Endothelial cell of umbilical vein (primary cell): Measurements from ENCODE around the gene SMIM20. TPM values are rescaled to one million over a fixed set of nuclear protein-coding genes. Genes with fewer than 3 reads are reported as not detected.

Experiments used
- BruUV-seq: library from RNA; stranded (reverse); fragments of 400-500 nt; replicated peaks from 2 replicates; lab custom pipeline; 2021; lab: Mats Ljungman, UMichigan
- CTCF ChIA-PET: fragments of 300-600, 350-600 bp; sonication (Branson Sonifier 250); formaldehyde crosslinking; loops from one replicate; lab custom pipeline; 2021; ENCODE audit warnings: antibody characterized with exemption, inconsistent platforms; lab: Charles Lee
- POLR2A ChIA-PET: fragments of 300-600, 350-600 bp; sonication (Branson Sonifier 250); formaldehyde crosslinking; loops from one replicate; lab custom pipeline; 2021; ENCODE audit warnings: antibody characterized with exemption, inconsistent platforms; lab: Charles Lee
- DNase-seq: peaks from one replicate; pipeline ENCODE4 v3.0.0-alpha.2; 2011; ENCODE audit warnings: low read depth, low spot score
- FAIRE-seq: peaks from 2 replicates; lab custom pipeline; 2011; peaks lifted over from hg19 to GRCh38; lab: Jason Lieb, UNC
- H2AFZ ChIP-seq: 2 replicates; pipeline ENCODE4 v1.6.0; 2012; ENCODE audit warnings: low read depth, low read length, control low read depth, inconsistent platforms
- H3K27ac ChIP-seq: 2 replicates; pipeline ENCODE4 v1.5.1; 2011; ENCODE audit warnings: low read depth, mild to moderate bottlenecking, control low read depth, low read length, moderate library complexity; ENCODE audit not compliant: insufficient read depth
- H3K27me3 ChIP-seq, 2 experiments: 2 replicates each; pipeline versions ENCODE4 v1.6.0 to v1.6.1; 2011; ENCODE audit warnings: low read length in 2 of 2, mixed read lengths in 1 of 2; ENCODE audit not compliant: control insufficient read depth in 2 of 2, insufficient read depth in 2 of 2
- H3K36me3 ChIP-seq, 2 experiments: 2 replicates in 1 of 2; 3 replicates in 1 of 2; pipeline ENCODE4 v1.5.1; 2011; ENCODE audit warnings: low read length in 2 of 2, mild to moderate bottlenecking in 1 of 2, moderate library complexity in 1 of 2; ENCODE audit not compliant: control insufficient read depth in 2 of 2, insufficient read depth in 2 of 2; ENCODE audit errors: extremely low read depth in 1 of 2
- H3K4me1 ChIP-seq: 3 replicates; pipeline ENCODE4 v1.5.1; 2011; ENCODE audit warnings: mild to moderate bottlenecking, low read length; ENCODE audit not compliant: control insufficient read depth, insufficient read depth; ENCODE audit errors: extremely low read depth
- H3K4me2 ChIP-seq: 2 replicates; pipeline ENCODE4 v1.6.1; 2011; ENCODE audit warnings: low read length, control low read depth, mixed read lengths; ENCODE audit not compliant: insufficient read depth
- H3K4me3 ChIP-seq, 3 experiments: fragments of 200-600 bp in 1 of 3; sonication (generic), shearing (Covaris generic) in 1 of 3; replicated peaks in 1 of 3; 2 replicates each; pipeline ENCODE4 v1.5.1; 2011 to 2016; ENCODE audit warnings: control low read depth in 3 of 3, low read length in 3 of 3, mild to moderate bottlenecking in 2 of 3, inconsistent platforms in 1 of 3, low read depth in 1 of 3, moderate library complexity in 1 of 3; ENCODE audit not compliant: insufficient read depth in 1 of 3
- H3K79me2 ChIP-seq: 2 replicates; pipeline ENCODE4 v1.6.0; 2012; ENCODE audit warnings: low read length, inconsistent platforms; ENCODE audit not compliant: control insufficient read depth, insufficient read depth
- H3K9ac ChIP-seq: replicated peaks from 2 replicates; pipeline ENCODE3; 2011; ENCODE audit warnings: low read length, control low read depth; ENCODE audit not compliant: insufficient read depth; ENCODE audit errors: extremely low read depth
- H3K9me1 ChIP-seq: replicated peaks from 3 replicates; pipeline ENCODE4 v1.6.0; 2011; ENCODE audit warnings: mild to moderate bottlenecking, low read length; ENCODE audit not compliant: control insufficient read depth, insufficient read depth; ENCODE audit errors: extremely low read depth
- H3K9me3 ChIP-seq: replicated peaks from 2 replicates; pipeline ENCODE4 v1.5.1; 2012; ENCODE audit warnings: low read length, inconsistent platforms; ENCODE audit not compliant: control insufficient read depth, insufficient read depth
- H4K20me1 ChIP-seq: replicated peaks from 2 replicates; pipeline ENCODE3; 2011; ENCODE audit warnings: mild to moderate bottlenecking, low read length; ENCODE audit not compliant: control insufficient read depth, insufficient read depth; ENCODE audit errors: extremely low read depth
- EZH2 ChIP-seq: IDR thresholded peaks from 2 replicates; pipeline ENCODE4 v1.6.1; 2012; ENCODE audit warnings: borderline replicate concordance, low read depth, mild to moderate bottlenecking, moderate library complexity, low read length, inconsistent platforms; ENCODE audit not compliant: severe bottlenecking
- FOS ChIP-seq: IDR thresholded peaks from 2 replicates; pipeline ENCODE4 v1.6.1; 2011; ENCODE audit warnings: mild to moderate bottlenecking, low read length, moderate library complexity, borderline replicate concordance; ENCODE audit not compliant: insufficient read depth
- GATA2 ChIP-seq: IDR thresholded peaks from 2 replicates; pipeline ENCODE4 v1.7.0; 2011; ENCODE audit warnings: low read depth, mild to moderate bottlenecking, moderate library complexity, mixed read lengths, low read length; ENCODE audit not compliant: insufficient read length, insufficient read depth
- JUN ChIP-seq: IDR thresholded peaks from 2 replicates; pipeline ENCODE4 v1.6.1; 2011; ENCODE audit warnings: borderline replicate concordance, low read depth; ENCODE audit not compliant: insufficient read length, insufficient read depth
- MYC ChIP-seq: IDR thresholded peaks from one replicate; pipeline ENCODE4 v1.6.1; 2011; ENCODE audit warnings: mild to moderate bottlenecking, low read depth, low read length
- POLR2A ChIP-seq: IDR thresholded peaks from 2 replicates; pipeline ENCODE4 v1.6.1; 2012; ENCODE audit warnings: low read depth, mild to moderate bottlenecking, control low read depth, low read length
- POLR2AphosphoS5 ChIP-seq: IDR thresholded peaks from 2 replicates; pipeline ENCODE4 v1.6.1; 2012; ENCODE audit warnings: low read depth, mild to moderate bottlenecking, control low read depth, low read length, moderate library complexity; ENCODE audit not compliant: insufficient read depth
- dilution Hi-C: fragments of 300-500 bp; cut with MboI; formaldehyde crosslinking; loops from one replicate; pipeline ENCODE4 v1.15.0; 2019; ENCODE audit warnings: low sequenced_read_pairs; ENCODE audit not compliant: extremely low pct_ligation_motif_present
- intact Hi-C: fragments of 100-400 bp; cut with micrococcal nuclease; formaldehyde crosslinking; loops from one replicate; pipeline ENCODE4 v1.10.0; 2022
- polyA plus RNA-seq, 4 experiments: library from polyadenylated mRNA; depleted of rRNA in 3 of 4; stranded (reverse) in 3 of 4; unstranded in 1 of 4; fragments of >200 nt; gene quantifications; 2 replicates each; pipeline versions ENCODE4 v1.2.1 to v1.2.3, GENCODE V29; 2011 to 2012; ENCODE audit warnings: missing spikeins in 1 of 4
- total RNA-seq: library from RNA; stranded (reverse); gene quantifications from 2 replicates; pipeline ENCODE4 v1.2.3, GENCODE V29; 2021
- TF ChIP-seq, protein P1 (sequence below): IDR thresholded peaks from 2 replicates; pipeline ENCODE4 v1.6.1; 2011; ENCODE audit not compliant: insufficient read depth, insufficient read length
- TF ChIP-seq, protein P2 (sequence below), 2 donors: IDR thresholded peaks; 1 replicate in 1 of 2; 2 replicates in 1 of 2; pipeline ENCODE4 v1.5.1; 2011; ENCODE audit warnings: low read length in 2 of 2, mild to moderate bottlenecking in 2 of 2, moderate library complexity in 2 of 2, control low read depth in 1 of 2, inconsistent platforms in 1 of 2, low read depth in 1 of 2; ENCODE audit not compliant: insufficient read depth in 1 of 2; ENCODE audit errors: extremely low read depth in 1 of 2

Gene SMIM20
- total and polyA plus RNA-seq, 2 donors (not counting 3 experiments of a cell fraction or from before 2014, with no cell fraction given): 10.2 to 19.2 TPM

DNA sequence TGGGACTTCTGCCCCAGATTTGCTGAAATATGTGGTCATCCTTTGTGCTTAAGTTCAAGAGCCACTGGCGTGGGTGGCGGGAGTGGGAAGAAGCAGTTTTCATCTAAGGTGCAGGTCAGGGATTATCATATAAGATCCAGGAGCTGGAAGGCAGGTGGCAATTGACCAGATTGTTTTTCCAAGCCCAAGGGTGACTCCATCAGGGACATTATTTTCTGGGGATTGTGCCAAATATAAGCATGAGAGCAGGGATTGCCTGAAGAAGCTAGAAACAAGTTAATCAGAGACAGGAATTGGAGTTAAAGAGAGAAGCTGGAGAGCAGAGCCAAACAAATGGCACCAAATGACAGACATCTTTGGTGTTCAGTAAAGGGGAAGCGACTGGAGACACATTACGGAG lies 31.8 kb upstream of the SMIM20 start:
- H3K27ac ChIP-seq: no peak overlapping the region
- ChIA-PET POLR2A (no interaction called here), CTCF (interaction anchor here (0.9 kb wide), 1 partner anchor 12 kb away, joined by 3 read pairs; no protein-coding TSS in a partner anchor)
- no peak overlapping the region for H2AFZ ChIP-seq
- H3K4me1 ChIP-seq: peaks cover 15% of the 10 kb centered on the region
- H4K20me1 ChIP-seq: no peaks in the 10 kb centered on the region
- H3K9me1 ChIP-seq: no peaks in the 10 kb centered on the region
- dilution Hi-C loops (no loop called here), intact Hi-C loops (no loop called here)
- H3K9me3 ChIP-seq: no peaks in the 10 kb centered on the region
- H3K27me3 ChIP-seq: no peaks in the 10 kb centered on the region
- no peak overlapping the region for H3K4me3 ChIP-seq
- H3K9ac ChIP-seq: no peak overlapping the region
- BruUV-seq: no TSS peak
- FAIRE-seq: no peak
- H3K4me2 ChIP-seq: no peak overlapping the region
- no peaks in the 10 kb centered on the region for H3K79me2 ChIP-seq
- no peaks in the 10 kb centered on the region for H3K36me3 ChIP-seq
- TF ChIP-seq GATA2 (no peak), MYC (no peak), EZH2 (no peak), JUN (no peak), FOS (no peak), POLR2AphosphoS5 (no peak), POLR2A (no peak)
- TF ChIP-seq, protein P1, sequence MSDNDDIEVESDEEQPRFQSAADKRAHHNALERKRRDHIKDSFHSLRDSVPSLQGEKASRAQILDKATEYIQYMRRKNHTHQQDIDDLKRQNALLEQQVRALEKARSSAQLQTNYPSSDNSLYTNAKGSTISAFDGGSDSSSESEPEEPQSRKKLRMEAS: no peak
- TF ChIP-seq, protein P2, sequence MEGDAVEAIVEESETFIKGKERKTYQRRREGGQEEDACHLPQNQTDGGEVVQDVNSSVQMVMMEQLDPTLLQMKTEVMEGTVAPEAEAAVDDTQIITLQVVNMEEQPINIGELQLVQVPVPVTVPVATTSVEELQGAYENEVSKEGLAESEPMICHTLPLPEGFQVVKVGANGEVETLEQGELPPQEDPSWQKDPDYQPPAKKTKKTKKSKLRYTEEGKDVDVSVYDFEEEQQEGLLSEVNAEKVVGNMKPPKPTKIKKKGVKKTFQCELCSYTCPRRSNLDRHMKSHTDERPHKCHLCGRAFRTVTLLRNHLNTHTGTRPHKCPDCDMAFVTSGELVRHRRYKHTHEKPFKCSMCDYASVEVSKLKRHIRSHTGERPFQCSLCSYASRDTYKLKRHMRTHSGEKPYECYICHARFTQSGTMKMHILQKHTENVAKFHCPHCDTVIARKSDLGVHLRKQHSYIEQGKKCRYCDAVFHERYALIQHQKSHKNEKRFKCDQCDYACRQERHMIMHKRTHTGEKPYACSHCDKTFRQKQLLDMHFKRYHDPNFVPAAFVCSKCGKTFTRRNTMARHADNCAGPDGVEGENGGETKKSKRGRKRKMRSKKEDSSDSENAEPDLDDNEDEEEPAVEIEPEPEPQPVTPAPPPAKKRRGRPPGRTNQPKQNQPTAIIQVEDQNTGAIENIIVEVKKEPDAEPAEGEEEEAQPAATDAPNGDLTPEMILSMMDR (IDR thresholded peaks at IDR 0.05; ENCODE audit: extremely low read depth in 1 of 2, insufficient read depth in 1 of 2, low read depth in 1 of 2, low read length in 2 of 2): no peak
- DNase-seq: no peak
